HCT116 (cell line): ENCODE data around the gene ST8SIA3.

Experiments
- CTCF ChIP-seq, 3 experiments: fragments of 200-600 bp in 1 of 3; sonication (generic) in 1 of 3; IDR thresholded peaks in 2 of 3; conservative IDR thresholded peaks in 1 of 3; 2 replicates each; pipeline ENCODE4 v1.5.1; 2012 to 2017; ENCODE audit warnings: low read depth in 2 of 3, low read length in 2 of 3, antibody characterized with exemption in 1 of 3, borderline replicate concordance in 1 of 3, control low read depth in 1 of 3, mild to moderate bottlenecking in 1 of 3, mixed read lengths in 1 of 3, mixed run types in 1 of 3, moderate library complexity in 1 of 3; ENCODE audit not compliant: insufficient read depth in 1 of 3
- POLR2A ChIP-seq: IDR thresholded peaks from 2 replicates; pipeline ENCODE4 v1.7.0; 2011; ENCODE audit warnings: borderline replicate concordance; ENCODE audit not compliant: insufficient read depth, insufficient read length; ENCODE audit errors: extremely low read depth
- POLR2AphosphoS5 ChIP-seq: IDR thresholded peaks from 2 replicates; pipeline ENCODE4 v1.6.1; 2011; ENCODE audit warnings: mild to moderate bottlenecking, low read depth, low read length, moderate library complexity
- REST ChIP-seq: IDR thresholded peaks from 2 replicates; pipeline ENCODE4 v1.6.1; 2012; ENCODE audit warnings: low read depth

- no peak for TF ChIP-seq CTCF (IDR thresholded peaks at IDR 0.05 in 2 of 3, conservative IDR thresholded peaks at IDR 0.05 in 1 of 3; ENCODE audit: borderline replicate concordance in 1 of 3, insufficient read depth in 1 of 3, low read depth in 2 of 3, low read length in 2 of 3)
- TF ChIP-seq POLR2AphosphoS5: no peak
- TF ChIP-seq POLR2A: no peak
- TF ChIP-seq REST: peak; percentile 7; the same call in 1 of the 2 replicates
Measured at GRCh38 chr18:57404345-57404744, 52.0 kb downstream of the ST8SIA3 start.
